GM06990 (cell line): ENCODE measurements around the gene TTC28.
"Not testable (repeated sequence)": the region's sequence is repeated elsewhere in the genome, so short reads cannot be mapped to it uniquely, and the experiment has no call there.

Source experiments
- DNase-seq: peaks from one replicate; pipeline ENCODE4 v3.0.0-alpha.2; 2011; ENCODE audit not compliant: insufficient read length; ENCODE audit errors: extremely low read depth
- H3K27me3 ChIP-seq: replicated peaks from 2 replicates; pipeline ENCODE4 v1.6.0; 2011; ENCODE audit warnings: low read length; ENCODE audit not compliant: control insufficient read depth, insufficient read depth
- H3K36me3 ChIP-seq: 2 replicates; pipeline ENCODE4 v1.5.1; 2011; ENCODE audit warnings: low read length; ENCODE audit not compliant: control insufficient read depth, insufficient read depth
- H3K4me3 ChIP-seq: replicated peaks from 2 replicates; pipeline ENCODE4 v1.5.1; 2011; ENCODE audit warnings: low read depth, mild to moderate bottlenecking, control low read depth, low read length
- TF ChIP-seq, protein P1 (sequence below): IDR thresholded peaks from 2 replicates; pipeline ENCODE4 v1.5.1; 2011; ENCODE audit warnings: low read length, control low read depth, mild to moderate bottlenecking, inconsistent platforms; ENCODE audit not compliant: insufficient read depth, poor library complexity, severe bottlenecking

Gene TTC28

DNA sequence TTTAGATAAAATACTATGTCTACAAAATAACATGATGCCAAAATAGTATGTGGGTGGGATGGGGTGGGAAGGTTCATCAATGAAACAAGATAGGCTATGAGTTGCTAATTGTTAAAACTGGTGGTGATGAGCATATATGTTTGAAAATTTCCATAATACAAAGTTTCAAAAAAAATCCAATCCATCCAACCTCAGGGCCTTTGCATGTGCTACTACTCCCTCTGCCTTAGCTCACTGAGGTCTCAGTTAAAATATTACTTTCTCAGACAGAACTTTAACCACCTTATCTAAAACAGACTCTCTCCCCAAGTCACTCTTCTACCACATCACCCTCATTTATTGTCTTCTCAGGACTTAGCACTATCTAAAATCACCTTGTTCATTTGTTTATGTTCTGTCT, 201.1 kb downstream of the TTC28 start:
- DNase-seq = no peak
- Histone ChIP-seq H3K27me3 (no peaks in the 10 kb centered on the region), H3K36me3 (no peaks in the 10 kb centered on the region), H3K4me3 (no peak overlapping the region)
- TF ChIP-seq, protein P1, sequence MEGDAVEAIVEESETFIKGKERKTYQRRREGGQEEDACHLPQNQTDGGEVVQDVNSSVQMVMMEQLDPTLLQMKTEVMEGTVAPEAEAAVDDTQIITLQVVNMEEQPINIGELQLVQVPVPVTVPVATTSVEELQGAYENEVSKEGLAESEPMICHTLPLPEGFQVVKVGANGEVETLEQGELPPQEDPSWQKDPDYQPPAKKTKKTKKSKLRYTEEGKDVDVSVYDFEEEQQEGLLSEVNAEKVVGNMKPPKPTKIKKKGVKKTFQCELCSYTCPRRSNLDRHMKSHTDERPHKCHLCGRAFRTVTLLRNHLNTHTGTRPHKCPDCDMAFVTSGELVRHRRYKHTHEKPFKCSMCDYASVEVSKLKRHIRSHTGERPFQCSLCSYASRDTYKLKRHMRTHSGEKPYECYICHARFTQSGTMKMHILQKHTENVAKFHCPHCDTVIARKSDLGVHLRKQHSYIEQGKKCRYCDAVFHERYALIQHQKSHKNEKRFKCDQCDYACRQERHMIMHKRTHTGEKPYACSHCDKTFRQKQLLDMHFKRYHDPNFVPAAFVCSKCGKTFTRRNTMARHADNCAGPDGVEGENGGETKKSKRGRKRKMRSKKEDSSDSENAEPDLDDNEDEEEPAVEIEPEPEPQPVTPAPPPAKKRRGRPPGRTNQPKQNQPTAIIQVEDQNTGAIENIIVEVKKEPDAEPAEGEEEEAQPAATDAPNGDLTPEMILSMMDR = no peak

DNA sequence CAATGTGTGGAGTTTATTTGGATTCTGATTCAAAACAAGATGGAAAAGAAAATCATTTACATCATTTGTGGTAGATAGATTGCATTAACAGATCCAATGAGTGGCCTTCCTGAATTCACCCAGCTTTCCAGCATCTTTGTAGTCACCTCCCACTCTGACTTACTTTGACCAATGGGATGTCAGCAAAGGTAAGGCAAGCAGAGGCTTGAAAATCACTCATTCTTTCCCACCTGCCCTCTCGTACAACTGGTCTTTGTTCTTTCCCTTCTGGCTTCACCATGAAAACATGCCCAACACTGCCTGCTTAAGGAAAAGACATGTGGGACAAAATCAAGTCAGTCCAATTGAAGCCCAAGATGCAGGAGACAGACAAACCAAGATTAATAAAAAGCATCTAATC, 202.1 kb downstream of the TTC28 start:
- Histone ChIP-seq H3K27me3 (no peaks in the 10 kb centered on the region), H3K4me3 (no peak overlapping the region), H3K36me3 (no peaks in the 10 kb centered on the region)
- no peak for DNase-seq
- TF ChIP-seq, protein P1 = no peak

DNA sequence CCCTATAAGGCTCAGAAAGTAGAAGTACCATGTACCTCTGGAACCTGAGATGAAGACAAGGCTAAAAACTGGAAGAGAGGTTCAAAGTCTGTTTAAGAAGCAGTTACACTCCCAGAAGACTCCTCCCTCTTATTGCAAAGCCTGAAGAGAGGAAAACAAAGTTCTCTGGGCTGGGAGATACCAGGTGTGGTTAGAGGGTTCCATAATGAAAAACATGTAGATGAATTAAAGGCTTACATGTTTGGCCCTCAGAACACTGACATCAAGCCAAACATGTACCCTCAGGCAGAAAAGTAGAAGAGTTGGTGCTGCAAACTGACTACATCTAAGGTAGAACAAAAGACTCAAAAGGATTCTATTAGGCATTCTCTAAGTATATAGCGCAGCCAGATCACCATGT, 205.3 kb downstream of the TTC28 start:
- TF ChIP-seq, protein P1 = no peak
- Histone ChIP-seq H3K4me3 (no peak overlapping the region), H3K27me3 (no peaks in the 10 kb centered on the region), H3K36me3 (no peaks in the 10 kb centered on the region)
- no peak for DNase-seq

DNA sequence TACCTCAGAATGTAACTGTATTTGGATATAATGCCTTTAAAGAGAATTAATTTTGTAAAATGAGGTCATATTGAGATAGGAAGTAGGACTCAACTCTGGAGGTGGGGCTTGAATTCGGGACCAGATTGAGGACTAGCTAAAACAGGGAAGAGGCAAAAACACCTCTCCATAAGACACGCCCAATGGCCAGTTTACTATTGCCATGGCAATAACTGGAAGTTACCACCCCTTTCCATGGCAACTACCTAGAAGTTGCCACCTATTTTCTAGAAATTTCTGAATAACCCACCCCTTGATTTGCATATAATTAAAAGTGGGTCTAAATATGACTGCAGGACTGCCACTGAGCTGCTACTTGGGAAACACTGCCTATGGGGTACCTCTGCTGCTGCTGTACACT, 206.4 kb downstream of the TTC28 start:
- Histone ChIP-seq H3K27me3 (no peaks in the 10 kb centered on the region; the same call in 1 of the 2 replicates), H3K4me3 (no peak overlapping the region), H3K36me3 (no peaks in the 10 kb centered on the region)
- no peak for DNase-seq
- TF ChIP-seq, protein P1 = no peak

DNA sequence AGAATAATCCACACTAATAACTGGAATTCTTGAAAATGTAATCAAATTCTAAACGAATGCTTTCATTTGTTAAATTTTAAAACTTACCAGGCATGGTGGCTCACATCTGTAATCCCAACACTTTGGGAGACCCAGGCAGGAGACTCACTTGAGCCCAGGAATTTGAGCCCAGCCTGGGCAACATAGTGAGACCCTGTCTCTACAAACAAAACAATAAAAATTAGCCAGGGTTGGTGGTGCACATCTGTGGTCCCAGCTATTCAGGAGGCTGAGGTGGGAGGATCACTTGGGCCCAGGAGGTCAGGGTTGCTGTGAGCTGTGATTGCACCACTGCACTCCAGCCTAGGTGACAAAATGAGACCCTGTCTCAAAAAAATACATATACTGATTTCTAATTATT, 212.6 kb downstream of the TTC28 start:
- H3K4me3 ChIP-seq, H3K27me3 ChIP-seq, DNase-seq, H3K36me3 ChIP-seq: not testable (repeated sequence)

DNA sequence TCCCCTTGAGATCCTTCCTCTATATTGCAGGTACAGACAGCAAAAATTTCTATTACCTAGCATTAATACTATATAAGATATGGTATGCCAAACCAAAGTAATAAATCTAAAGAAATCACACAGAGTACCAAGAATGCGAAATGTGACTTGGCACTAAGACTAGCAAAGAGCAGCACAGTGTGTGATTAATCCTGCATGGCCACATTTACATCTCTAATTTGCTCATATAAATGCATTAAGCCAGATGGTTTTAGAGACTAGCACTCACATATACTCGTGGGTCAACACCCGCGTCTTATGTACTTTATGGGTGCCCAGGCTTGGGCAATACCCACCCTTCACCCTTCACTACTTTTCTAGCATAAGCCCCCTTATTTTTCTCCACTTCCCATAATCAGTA, 213.2 kb downstream of the TTC28 start:
- Histone ChIP-seq H3K36me3 (no peaks in the 10 kb centered on the region), H3K27me3 (no peaks in the 10 kb centered on the region; the same call in 1 of the 2 replicates), H3K4me3 (no peak overlapping the region)
- TF ChIP-seq, protein P1 = no peak
- DNase-seq = no peak
